HG02798 (cell line): ENCODE measurements around the gene MAML3.
A peak's percentile ranks its signal among the peaks of the same experiment; 100 is the strongest.

Source experiments
- ATAC-seq: cut with Tn5 transposase; IDR thresholded peaks from one replicate; pipeline ENCODE4 v1.9.1; 2021; ENCODE audit warnings: mild to moderate bottlenecking; ENCODE audit not compliant: unreplicated experiment, poor library complexity

The MAML3 gene

DNA sequence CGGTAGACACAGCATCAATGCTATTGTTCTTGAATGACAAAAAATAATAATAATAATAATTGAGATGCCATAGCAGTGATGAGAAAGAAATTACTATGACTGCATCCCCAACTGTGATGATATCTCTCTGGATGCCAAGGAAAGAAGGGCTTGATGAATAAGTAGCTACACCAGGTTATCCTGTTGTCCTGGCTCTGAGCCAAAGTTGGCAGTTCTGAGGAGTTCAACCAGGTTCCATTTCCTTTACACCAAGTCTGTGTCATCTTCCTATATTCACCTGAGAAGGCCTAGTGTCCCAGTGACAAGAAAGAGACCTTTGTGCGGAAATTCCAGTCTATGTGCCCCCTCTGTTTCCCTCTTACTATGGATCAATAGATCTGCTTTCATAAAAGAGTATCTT is 3.4 kb upstream of the MAML3 start:
- no peak for ATAC-seq

DNA sequence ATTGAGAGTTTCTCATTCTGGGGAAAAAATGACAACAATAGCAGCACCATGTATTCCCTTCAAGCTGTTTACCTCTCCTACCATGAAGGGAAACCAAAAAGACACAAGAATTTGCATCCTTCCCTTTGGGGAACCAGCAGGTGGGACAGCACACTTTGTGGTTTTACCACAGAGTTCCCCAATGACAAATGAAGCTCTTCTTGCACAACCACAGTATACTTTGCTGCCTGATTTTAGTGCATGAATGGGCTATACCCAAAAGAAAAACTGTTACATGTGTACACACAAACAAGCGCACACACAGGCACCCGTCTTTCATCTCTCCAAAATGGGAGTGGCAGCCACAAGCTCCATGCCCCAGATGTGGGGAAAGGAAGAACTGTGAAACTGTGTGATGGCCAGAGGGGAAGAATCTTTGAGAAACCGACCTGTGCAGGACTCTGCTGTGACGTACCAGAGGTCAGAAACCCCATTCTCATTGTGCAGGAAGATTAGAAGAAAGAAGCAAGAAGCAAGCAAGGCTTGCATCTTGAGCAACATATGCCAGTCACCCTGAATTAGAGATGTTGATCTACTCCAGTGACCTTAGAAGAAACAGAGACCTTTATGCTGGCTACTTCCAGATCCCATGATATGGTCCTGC is 2.7 kb upstream of the MAML3 start:
- ATAC-seq = peak; percentile 75

DNA sequence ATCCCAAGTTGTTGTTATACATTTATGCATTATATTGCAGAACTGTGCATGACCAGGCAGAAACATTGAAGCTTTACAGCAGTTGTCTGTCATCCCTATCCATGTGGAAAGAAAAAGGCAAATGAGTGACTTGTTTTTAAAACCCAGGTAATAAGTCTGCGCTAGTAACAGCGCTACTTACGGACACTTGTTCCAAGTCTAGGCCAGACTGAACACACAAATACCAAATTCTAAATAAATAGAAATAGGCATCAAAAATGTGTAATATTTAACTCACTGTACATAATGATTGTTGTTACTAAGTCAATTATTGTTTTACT is 548 bp upstream of the MAML3 start:
- no peak for ATAC-seq

DNA sequence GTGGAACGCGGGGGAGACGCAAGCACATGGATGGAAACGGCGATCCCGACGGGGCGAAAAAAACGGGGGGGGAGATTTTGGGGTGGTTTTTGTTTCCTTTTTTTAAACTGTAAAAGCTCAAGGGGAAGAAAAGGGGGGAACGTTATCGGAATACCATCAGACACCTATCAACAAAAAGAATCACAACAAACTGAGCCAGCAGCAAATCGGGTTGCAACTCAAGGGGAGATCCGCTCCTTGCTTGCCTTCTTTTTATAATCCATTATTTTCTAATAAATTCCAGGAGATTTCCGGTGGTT is 616 bp downstream of the MAML3 start:
- ATAC-seq = no peak

DNA sequence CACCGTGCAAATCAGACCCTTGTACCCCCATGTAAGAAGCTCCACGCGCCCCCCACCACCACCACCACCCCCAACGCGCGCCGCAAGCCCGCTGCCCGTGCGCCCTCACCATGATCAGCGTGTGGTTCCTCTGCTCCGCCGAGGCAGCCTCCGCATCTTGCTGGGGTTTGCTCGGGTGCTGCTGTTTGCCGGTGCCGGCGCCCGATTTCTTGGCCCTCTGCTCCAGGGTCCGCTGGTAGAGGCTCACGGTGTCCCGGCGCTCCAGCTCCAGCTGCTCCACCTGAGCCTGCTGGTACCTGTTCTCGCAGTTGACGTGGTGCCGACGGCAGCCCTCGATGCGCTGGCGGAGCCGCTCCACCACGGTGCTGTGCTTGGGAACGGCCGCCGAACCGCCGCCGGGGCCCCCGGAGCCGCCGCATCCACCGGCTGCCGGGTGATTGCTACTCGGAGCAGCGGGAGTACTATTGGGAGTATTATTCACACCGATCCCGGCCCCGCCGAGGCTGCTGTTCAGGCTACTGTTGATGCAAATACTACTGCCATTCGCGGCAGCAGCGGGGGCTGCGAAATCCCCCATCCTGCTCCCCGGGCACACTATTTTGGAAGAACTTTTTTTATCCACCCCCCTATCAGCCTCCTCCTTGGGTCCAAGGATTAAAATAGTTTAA is 1.1 kb downstream of the MAML3 start:
- ATAC-seq = no peak

DNA sequence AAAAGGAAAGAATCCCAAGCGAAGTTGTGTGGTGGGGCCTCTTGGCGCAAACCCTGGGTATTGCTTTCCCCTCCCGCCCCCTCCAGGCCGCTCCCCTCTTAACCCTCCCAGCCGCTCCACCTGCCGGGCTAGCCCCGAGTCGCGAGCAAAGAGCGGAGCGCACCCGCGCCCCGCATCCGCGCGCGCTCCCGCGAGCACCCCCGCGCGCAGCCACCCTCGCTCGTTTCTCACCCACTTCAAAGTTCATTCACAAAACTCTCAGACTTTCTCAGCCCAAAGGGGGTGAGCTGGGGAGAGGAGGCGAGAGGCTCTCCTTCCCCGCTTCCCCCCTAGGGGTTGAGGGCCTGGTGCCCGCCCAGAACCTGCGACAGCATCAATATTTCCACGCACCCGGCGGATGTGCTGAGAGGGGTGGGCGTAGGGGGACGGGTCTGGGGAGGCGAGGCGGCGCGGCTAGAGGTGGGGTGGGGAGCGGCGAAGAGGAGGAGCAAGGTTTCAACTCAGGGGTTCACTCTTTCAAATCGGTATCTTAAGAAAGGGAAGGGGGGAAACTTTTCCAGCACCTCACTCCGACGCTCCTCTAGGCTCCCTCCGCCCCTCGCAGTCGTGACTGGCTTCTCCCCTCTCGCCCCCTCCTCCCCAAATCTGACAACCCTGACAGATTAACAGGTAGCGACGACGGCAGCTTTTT is 1.8 kb downstream of the MAML3 start:
- ATAC-seq = no peak

DNA sequence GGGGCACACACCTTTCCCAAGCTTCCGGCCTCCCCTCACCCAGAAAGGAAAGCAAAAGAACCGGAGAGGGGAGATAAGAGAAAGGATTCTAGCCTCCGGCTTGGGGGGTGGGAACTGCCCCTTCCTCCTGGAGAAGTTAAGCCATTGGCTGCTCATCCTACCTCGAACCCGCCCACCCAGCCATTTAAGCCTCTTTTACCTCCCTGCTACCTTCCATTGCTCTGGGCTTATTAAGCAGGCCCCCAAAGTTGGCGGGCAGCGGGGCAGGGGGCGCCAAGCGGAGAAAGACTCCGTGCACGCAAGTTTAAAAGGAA is 2.3 kb downstream of the MAML3 start:
- no peak for ATAC-seq

DNA sequence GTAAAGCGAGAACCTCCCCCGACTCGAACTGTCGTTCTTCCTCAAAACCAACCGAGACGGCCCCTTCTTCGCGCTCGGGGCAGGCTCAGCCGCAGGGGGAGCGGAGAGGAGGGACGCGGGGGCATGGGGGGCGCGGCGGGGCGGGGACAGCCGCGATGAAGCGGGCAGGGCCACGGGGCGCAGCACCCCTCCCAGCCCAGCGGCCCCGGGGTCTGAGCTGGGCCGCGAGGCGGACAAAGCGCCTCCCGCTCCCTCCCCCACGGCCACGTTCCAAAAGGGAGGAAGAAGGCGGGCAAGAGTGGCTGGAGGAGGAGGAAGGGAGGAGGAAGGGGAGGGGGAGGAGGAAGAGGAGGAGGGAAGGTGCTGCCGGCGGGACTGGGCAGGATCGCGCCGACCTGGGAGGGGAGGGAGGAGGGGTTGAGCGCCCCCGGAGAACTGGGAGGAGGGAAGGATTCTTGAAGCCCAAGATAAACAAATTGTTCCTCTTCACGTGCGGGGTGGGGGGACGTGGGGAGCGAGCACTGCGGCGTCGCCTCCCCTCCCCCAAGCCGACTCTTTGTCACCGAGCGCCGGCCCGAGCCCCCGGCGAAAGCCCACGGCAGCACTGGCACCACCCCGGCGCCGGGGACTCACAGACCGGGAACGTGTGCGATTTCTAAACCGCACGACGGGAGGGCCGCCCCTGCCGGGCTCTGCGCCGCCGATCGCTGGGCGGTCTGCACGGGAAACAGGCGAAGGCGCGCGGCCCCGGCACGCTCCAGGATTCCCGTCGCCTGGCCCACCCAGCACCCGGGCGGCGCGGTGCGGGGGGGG is 2.9 kb downstream of the MAML3 start:
- no peak for ATAC-seq

DNA sequence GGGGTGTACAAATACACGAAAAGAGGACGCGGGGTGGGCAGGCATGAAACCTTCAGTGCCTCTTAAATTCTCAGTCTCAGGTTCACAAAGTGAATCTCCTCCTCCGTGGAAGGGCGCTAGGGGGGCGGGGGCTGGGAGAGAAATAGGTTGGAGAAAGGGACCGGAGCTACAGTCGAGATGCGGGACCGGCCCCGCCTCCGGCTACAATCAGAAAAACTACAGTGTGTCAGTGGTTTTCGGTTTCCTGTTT is 3.4 kb downstream of the MAML3 start:
- no peak for ATAC-seq

DNA sequence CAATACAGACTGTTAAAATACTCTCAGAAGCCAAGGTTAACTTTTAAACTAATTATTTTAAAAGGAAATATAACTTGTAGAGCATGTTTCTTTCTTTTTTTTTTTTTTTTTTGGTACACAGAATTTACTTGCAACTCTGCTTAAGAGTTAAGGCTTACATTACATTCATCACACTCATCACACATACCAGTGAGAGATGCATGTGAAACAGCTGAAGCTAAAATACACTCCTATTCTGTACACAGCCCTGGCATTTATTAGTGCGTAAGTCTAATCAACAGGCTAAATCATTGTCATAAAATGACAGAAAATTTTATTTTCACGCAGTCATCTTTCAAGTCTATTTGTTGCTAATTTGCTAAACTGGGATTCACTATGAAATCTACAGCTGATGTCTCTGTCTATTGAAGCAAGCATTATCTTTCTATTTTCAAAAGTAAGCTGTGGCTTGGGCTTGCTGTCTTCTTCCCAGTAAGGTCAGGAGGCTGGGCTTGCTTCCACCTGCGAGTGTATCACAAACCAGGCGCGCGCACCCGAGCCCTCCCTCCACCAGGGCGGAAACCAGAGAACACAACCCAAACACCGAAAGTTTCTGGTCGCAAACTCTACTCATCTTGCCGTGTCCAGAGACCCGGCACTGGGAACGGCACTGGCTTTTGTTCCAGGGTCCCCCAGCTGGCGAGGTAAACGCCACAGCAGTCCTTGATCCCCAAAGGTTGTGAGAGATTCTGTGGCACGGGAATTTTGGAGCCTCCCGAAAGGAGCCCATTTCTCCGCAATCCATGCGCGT is 3.9 kb downstream of the MAML3 start:
- no peak for ATAC-seq

DNA sequence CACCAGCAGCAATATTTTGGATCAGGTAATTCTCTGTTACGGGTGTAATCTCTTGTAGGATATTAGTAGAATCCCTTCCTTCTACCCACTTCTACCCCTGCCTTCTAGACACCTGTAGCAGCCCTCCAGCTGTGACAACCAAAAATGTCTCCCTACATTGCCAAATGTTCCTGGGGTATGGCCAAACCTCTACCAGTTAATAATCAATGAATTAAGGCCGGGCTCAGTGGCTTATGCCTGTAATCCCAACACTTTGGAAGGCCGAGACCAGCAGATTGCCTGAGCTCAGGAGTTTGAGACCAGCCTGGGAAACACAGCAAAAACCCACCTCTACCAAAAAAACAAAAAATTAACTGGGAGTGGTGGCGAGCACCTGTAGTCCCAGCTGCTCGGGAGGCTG is 9.9 kb downstream of the MAML3 start:
- no peak for ATAC-seq

DNA sequence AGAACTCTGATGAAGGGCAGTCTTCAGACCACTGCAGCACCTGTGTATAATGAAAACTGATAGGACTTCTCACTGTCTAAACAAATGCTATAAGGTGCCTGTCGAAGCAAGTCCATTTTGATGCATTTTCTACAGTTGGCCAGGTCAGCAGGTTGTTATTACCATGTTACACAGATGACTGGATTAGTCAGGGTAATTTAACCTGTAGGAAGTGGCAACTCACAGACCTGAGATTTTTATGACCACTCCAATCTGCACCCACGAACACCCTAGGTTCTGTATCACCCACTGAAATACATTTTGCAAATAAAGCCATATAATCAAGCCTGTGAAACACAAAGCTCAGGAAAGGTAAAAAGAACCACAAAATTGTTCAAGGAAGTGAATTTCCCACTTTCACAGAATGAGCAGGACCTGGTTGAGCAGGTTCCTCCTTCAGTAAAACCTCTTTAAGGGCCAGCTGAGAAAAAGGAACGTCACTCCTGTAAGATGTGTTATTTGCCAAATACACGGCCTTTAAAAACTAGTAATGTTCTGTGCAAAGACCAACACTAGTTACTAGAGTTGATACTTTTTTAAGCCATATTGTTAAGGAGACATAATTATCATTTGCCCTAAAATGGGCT is 12.7 kb downstream of the MAML3 start:
- no peak for ATAC-seq

DNA sequence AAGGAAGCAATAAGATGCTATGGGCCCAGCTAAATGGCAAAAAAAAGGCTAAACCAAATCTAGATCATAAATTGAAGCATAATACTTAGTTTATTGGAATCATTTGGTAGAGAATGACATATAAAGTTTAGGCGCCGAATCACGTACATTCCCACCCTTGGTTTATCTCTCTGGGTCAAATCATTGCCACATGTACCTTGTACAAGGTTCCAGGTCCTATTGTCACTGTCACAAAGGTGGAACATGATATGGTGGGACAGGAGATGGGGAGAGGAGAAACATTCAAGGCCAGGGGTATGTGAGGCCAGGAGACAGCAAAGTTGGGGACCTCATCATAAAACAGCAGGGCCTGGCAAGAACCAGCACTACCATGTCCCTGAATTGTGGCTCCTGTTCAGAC is 13.4 kb downstream of the MAML3 start:
- ATAC-seq = no peak

DNA sequence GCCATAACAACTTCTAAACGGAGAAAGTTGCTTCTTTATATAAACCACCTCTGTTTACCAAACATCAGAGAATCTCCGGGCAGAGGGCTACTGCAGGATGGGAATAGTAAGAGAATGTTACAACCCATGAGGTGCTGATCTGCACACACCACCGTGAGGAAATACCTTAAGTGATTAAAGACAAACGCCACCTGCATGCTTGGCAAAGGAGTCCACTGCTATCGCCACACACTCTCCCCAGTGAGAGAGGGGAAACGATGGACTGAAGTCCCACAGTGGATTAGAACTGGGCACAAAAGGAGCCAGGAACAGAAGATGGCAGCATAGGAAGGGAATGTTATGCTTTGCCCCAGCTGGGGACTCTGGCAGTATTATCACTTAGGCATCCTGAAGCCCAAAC is 15.6 kb downstream of the MAML3 start:
- no peak for ATAC-seq

DNA sequence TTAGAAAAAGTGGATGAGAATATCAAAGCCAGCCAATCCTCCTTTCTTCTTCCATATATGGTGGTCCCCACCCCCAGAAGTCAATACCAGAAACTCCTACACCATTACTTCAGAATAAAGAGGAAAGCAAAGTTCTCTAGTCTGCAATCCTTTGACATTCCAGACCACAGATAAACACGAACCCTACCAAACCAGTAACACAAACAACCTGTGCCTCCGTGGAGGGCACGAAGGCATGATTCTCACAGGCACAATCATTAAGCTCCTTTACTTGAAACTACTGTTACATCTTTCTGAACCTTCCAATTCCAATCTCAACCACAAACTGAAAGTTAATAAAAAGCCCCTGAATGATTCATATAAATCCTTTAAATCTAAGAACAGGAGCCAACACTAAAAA is 16.3 kb downstream of the MAML3 start:
- ATAC-seq = no peak

DNA sequence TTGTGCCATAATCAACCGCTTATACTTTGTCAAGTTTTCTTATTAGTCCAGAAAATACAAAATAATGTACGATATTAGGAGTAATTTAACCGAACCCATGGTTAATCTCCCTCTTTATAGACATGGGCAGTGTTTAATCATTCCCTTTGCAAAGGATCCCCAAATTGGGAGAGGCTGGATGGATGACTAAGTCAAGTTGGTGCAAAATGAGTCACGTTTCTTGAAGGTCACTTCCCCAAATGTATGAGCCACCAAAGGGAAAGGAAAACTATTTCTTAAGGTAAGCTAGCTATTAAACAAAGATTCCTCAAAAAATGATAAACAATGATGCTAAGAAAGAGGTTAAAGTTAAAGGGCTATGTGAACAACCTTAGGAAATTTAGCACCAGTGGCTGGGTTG is 17.5 kb downstream of the MAML3 start:
- ATAC-seq = no peak

DNA sequence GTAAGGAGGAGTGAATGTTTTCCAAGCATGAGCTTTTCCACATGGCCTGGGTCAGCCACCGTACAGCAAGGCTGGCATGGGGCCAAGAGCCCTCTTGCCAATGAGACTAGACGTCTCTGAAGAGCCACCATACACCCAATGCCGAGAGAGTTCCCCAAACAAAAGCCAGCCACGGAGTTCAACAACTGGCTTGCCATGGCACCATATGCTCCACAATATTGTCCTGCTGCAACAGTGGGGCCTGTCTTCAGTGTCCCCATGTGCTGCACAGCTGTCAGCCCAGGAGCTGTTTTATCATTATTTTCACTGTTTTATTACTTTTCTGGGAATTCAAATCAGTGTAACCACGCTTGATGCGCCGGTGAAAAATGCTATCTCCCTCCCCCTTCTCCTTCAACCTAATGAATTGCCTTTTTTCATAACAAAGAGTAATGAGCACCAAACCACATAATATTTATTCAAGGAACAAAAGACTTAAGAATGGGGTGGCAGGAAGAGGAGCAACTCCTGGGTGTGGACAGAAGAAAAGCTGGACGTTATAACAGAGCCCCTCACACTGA is 18.4 kb downstream of the MAML3 start:
- no peak for ATAC-seq

DNA sequence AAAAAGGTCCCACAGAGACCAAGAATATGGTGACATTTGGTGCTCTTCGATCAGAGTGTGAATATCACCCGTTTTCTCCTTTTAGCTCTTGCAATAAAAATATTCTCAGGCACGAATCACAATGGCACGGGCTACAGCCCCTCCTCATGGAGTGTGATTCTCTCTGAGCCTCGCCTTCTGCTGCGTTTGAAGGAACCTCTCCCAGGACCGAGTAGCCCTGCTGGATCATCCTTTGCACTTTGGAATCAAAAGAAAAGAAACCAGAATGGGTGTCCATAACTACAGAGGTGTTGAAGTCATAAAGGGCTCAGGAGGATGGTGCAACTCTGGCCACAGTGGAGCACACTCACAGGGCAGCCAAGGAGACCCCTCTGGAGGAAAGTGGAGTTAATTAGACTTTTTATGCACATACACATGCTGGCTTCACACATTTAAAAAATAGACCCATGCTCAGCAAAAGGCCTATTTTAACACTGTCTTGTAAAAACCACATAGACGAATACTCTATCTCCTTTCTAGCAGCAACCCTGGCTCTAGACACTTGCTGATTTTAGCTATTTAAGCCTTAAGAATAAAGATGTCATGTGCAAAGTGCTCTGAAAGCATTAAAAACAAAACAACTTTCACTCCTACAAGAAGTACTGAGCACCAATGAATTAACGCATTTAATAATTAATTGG is 19.1 kb downstream of the MAML3 start:
- no peak for ATAC-seq

DNA sequence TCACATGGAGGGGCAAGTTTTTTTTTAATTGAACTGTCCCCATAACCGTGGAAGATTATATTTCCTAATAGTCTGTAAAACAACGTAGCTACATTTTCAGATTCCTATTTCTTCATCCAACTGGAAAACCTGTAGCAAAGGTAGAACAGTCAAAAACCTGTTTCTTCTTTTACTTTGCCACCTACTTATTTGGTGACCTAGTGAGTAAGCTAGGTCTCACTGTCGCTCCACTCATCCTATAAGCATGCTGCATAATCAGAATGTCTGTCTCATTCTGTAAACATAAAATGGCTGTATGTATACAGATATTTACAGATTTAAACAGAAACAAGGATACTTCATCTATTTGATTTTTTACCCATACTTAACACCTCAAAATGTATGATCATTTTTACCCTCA is 20.4 kb downstream of the MAML3 start:
- ATAC-seq = no peak
